ENCODE measurements around the gene RNGTT.

DNA sequence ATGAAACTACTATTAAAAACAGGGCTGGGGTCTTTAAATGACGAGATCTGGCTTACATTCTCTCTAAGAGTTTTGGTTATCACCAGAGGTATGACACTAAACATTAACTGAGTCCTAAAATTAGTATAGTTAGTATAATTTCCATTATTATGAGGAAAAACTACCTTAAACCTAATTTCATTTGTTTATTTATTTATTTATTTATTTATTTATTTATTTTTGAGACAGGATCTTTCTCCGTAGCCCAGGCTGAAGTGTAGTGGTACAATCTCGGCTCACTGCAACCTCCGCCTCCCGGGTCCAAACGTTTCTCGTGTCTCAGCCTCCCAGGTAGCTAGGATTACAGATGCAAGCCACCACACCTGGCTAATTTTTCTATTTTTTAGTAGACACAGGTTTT lies 85.5 kb downstream of the RNGTT start:
- TF ChIP-seq EP300 (IDR thresholded peaks at IDR 0.05; ENCODE audit: borderline replicate concordance) (no peak), CEBPB (IDR thresholded peaks at IDR 0.05) (no peak), FOXM1 (IDR thresholded peaks at IDR 0.05; ENCODE audit: borderline replicate concordance, low read depth) (no peak), USF1 (IDR thresholded peaks at IDR 0.05) (no peak), REST (IDR thresholded peaks at IDR 0.05; ENCODE audit: low read depth) (no peak), TEAD4 (IDR thresholded peaks at IDR 0.05) (no peak)
- TF ChIP-seq, protein P1, sequence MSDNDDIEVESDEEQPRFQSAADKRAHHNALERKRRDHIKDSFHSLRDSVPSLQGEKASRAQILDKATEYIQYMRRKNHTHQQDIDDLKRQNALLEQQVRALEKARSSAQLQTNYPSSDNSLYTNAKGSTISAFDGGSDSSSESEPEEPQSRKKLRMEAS (IDR thresholded peaks at IDR 0.05) = no peak

All from Ishikawa (cell line).